ENCODE data around the gene METTL25B.

GRCh38 chr1:156689035-156689952 lies 39.0 kb upstream of the METTL25B start:
- TF ChIP-seq CTCF (IDR thresholded peaks at IDR 0.05; ENCODE audit: low read depth, low read length, poor library complexity, severe bottlenecking) (peak; percentile 88), EZH2phosphoT487 (IDR thresholded peaks at IDR 0.05; ENCODE audit: borderline replicate concordance, low read length) (peak; percentile 37; the same call in 1 of the 2 replicates)
